DMS153 (cell line): ENCODE measurements around the gene SPACA6.

ENCODE experiments used
- DNase-seq: peaks from one replicate; lab custom pipeline; 2025; lab: John Stamatoyannopoulos, UW

SPACA6 gene

DNA sequence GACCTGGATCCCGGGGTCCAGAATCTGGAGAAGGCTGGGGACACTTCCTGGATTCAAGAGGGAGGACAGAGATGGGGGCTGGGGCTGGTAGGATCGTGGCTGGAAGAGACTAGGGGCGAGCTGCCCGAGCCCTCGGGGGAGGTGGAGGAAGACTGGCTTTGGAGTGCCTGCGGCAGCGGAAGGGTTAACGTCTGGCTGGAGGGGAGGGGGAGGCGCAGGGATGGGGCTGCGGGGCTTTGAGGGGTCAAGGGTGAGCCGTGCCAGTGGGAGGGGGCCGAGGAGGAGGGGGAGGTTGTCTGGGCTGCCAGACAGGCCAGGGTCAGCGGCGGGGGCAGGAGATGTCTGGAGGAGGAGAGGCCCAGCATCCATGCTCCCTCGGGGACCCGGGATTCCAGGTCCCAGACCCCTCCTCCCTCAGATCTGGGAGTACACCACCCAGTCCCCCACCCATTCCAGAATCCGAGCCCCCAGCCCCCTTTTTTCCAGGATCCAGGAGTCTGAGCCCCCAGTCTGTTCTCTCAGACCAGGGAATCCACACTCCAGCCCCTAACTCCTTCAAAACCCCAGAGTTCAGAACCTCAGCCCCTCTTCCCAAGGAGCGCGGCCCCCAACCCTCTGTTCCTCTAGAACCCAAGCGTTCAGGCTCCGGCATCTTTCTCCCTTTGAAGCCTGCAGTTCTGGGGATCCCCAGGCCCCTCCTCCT, 3.2 kb upstream of the SPACA6 start:
- DNase-seq: no peak

DNA sequence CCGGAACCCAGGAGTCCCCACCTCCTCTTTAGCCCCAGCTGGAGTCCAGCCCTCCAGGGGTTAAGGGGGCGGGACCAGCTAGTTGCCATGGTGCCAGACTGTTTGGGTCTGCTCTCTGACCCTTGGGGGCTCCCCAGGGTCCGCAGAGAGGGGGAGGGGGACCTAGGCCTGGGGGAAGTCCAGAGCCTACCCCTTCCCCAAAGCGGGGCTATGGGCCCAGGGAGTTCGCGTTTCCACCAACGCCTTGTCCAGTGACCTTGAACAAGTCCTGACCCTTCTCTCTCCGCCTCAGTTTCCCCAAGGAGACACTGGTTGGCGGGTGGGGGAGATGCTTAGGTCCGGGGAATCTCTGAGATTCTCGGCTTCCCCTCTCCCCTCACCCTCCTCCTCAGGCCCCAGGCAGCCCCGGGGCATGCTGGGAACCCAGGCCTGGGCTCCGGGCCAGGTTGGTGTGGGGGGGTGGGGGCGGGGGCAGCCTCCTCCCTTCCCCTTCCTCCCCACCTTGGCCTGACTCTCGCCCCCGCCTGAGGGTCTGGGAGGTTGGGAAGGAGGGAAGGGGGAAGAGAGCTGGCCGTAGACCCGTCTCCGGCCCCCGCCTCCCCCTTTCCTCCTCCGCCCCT, 2.6 kb upstream of the SPACA6 start:
- DNase-seq: peak; percentile 35

DNA sequence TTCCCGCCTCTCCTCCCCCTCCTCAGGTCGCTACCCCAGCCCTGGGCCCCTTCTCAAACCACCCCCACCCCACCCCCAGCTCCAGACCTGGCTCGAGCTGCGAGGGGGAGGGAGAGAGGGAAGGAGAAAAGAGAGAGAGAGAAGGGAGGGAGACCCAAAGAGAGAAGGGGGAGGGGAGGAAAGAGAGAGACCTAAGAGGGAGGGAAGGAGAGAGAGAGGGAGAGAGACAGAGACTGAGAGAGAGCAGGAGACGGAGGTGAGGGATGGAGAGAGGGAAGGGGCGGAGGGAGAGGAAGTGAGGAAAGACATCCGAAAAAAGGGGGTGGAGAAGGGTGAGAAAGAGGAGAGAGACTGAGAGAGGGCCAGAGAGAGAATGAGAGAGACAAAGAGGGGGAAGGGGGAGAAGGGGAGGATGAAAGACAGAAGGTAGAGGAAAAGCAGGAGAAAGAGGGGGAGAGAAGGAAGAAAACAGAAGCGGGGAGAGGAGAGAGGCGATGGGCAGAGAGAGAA, 2.0 kb upstream of the SPACA6 start:
- DNase-seq: peak; percentile 2

DNA sequence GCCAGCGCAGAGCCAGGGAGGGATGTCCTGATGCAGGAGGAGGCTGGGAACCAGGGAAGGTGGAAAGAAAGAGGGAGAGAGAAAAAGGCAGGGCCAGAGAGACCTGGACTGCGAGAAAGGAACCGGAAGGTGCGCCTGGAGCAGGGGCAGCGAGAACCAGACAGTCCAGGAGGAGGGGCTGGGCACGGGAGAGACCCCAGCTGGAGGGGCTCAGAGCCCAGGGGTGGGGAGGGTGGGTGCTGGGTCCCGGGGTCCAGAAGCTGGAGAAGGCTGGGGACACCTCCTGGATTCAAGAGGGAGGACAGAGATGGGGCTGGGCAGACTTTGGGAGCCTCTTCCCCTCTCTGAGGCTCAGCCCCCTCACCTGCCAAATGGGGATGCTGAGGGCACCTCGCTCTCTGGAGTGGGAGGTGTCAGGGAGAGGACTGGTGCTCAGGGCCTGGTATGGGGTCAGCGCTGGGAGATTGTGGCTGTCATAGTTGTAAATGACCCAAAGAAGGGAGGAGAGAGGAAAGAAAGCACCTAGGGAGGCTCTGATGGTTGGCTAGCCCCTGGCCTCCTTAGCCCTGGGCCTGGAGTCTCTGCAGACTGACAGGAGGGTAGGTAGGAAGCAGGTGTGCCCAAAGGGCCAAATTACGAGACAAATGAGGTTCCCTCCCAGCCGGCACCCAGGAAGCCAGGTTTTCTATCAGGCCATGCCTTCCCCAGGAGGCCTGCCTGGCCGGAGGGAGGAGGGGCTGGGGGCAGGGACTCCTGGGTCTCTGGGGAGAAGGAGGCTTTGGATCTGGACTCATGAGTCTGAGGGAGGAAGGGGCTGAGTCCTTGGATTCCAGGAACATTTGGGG, 1.3 kb upstream of the SPACA6 start:
- no peak for DNase-seq

DNA sequence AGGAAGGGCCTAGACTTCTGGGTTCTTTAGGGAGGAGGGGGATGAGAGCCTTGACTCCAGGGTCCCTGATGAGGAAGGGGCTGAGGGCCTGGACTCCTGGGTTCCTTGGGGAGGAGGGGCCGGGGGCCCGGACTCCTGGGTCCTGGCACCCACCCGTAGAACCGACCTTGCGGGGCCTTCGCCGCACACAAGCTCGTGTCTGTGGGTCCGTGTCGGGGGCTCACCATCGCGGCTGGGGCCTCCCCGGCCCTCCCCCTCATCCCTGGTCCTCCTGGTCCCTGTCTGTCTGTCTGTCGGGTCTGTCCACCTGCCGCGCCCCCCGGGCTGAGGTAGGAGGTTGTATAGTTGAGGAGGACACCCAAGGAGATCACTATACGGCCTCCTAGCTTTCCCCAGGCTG, 662 bp upstream of the SPACA6 start:
- no peak for DNase-seq

DNA sequence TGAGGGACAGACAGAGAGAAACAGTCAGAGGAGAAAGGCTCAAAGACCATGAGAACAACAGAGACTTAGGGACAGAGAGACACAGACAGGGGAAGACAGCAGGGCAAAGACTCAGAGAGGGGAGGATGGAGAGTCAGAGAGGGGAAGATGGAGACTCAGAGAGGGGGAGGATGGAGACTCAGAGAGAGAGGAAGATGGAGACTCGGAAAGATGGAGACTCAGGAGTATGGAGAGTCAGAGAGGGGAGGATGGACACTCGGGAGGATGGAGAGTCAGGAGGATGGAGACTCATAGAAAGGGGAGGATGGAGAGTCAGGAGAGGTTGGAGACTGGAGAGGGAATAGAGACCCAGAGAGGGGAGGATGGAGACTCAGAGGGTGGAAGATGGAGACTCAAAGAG, 689 bp downstream of the SPACA6 start:
- no peak for DNase-seq

DNA sequence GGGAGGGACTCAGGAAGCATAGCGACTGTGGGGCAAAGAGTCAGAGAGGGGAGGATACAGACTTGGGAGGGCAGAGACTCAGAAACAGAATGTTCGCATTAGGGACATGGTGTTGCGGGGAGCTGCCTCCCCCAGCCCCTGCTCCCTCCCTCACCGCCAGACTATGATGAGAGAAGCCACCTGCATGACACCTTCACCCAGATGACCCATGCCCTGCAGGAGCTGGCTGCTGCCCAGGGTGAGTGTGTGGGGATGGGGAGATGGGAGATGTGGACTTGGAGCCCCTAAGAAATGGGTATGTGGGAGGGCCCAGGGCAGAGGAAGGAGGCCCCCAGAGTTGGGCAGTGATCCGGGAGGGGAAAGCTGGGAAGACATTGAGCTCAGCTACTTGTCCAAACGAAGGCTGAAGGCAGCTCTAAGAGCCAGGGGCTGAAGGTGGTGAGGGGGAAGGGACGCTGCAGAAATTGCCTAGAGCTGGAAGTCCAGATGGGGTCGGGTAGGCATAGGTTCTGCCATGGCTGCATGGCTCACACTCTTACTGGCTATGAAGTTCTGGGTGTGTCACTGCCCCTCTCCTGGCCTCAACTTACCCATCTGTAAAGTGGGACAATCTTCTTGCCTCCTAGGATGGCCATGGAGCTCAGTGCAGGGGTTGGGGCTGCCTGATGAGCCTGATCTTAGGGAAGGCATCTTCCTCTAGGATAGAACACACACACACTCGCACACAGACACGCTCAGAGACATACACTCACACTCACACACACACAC, 1.4 kb downstream of the SPACA6 start:
- no peak for DNase-seq

DNA sequence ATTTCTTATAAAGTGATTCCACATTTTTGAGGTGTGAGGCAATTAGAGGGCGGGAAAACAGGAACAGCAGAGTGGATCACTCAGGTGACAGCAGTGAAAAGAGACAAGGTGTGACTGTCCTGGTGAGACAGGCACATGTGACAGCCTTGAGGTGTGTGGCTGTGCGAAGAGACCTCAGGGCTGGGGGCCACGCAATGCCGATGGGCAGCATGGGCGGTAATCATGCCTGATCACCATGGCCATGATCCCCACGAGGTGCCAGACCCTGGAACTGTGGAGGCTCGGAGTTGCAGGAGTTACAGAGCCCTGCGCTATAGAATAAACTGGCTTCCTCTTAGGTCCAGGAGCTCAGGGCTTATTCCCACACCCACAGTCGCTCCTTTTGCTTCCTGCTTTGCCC, 2.0 kb downstream of the SPACA6 start:
- no peak for DNase-seq

DNA sequence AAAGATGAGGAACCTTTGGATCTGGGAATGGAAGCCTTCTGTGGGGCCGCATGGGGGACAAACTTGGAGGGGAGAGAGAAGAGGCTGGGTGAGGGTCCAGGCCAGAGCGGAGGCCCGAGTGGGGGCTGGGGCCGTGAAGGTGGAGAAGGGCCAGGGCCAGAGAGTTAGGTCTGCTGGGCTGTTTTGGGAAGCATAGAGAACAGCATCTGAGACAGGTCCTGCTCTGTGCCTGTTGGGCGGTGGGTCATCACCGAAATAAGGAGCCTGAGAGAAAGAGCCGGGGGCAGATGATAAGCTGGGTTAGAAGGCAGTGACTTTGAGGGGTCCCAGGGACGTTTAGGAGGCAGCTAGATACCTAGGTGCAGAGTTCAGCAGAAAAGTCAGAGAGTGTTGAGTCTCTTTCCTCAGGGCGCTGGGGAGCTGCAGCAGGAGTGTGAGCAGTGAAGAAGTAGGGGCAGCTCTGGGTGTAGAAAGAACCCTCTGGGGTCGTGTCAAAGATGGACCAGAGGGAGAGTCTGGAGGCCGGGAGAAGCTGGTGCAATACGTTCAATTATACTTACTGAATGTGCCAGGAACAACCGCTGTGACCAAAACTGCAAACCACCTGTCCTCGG, 2.7 kb downstream of the SPACA6 start:
- DNase-seq: no peak

DNA sequence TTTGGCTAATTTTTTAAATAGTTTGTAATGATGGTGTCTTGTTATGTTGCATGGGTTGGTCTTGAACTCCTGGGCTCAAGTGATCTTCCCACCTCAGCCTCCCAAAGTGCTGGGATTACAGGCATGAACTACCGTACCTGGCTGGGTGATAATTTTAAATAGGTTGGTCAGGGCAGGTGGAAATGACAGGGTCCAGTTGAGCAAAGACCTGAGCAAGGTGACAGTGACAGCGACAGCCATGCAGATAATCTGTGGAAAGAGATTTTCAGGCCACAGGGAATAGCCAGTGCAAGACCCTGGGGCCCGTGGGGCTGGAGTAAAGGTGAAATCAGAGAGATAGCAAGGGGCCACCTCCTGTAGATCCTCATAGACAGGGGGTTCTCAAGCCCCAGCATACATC, 3.5 kb downstream of the SPACA6 start:
- DNase-seq: no peak

DNA sequence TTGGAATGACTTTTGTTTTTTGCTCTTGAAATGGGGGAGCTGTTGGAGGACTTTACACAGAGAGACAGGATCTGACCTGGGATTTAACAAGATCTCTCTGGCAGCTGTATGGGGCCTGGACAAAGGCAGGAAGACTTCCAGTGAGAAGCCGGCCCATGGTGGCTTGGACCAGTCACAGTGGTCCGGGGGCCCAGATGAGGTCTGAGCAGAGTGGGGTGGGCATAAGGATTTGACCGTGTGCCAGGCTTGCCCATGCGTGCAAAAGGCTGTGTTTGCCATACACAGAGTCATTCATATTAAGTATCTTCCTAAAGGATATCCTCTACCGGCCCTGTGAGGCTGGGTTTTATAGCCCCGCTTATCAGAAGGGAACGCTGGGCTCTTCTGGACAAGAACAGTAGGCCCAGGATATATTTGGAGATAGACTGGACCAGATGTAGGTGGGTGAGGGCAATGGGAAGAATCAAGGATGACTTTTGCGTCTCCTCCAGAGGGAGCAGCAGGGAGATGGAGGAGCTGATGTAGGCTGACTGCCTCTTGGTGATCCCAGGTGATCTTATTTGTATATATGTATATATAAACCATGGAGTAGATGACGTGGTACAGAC, 4.1 kb downstream of the SPACA6 start:
- no peak for DNase-seq

DNA sequence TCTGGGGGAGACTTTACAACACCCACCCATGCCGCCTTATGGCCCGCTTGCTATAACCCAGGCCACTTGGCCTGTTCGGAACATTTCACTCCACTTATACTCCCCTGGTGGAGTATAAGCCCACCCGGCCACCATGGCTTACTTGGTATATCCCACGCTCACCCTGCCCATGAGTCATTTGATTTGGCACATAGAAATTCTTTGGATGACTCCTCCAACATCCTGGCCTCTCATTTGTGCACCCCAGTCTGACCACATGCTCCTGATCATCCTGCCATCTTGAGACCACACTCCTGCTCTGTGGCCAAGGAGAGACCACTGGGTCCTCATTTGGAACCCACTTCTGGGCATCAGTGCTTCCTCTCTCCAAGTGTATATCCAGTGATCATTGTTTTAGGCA, 5.2 kb downstream of the SPACA6 start:
- no peak for DNase-seq

DNA sequence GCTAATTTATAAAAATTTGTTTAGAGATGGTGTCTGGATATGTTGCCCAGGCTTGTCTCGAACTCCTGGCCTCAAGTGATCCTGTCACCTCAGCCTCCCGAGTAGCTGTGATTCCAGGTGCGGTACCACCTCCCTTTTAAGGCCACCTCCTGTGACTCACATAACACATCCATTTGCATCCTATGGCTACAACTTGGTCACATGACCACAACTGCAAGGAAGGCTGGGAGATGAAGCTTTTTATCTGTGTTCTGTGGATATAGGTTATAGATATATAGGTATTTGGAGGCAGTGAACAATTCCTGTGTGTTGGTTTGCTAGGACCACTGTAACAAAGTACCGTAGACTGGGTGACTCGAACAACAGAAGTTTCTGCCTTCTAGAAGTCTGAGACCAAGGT, 6.0 kb downstream of the SPACA6 start:
- no peak for DNase-seq

DNA sequence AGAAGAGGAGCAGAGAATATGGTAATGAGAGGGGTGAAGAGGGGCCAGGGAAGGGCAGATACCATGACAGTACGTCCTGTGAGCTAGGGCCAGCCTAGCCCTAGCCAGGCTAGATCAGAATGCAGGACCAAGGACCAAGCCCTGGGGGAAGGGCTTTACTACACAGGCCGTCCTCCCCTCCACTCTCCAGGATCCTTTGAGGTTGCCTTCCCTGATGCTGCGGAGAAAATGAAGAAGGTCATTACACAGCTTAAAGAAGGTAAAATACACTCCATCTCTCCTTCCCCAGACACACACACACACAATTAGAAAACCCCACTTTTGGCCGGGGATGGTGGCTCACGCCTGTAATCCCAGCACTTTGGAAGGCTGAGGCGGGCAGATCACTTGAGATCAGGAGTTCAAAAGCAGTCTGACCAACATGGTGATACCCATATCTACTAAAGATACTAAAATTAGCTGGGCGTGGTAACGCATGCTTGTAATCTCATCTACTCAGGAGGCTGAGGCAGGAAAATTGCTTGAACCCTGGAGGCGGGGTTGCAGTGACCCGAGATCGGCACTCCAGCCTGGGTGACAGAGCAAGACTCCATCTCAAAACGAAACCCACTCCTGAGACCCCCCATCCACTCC, 8.5 kb downstream of the SPACA6 start:
- DNase-seq: no peak

DNA sequence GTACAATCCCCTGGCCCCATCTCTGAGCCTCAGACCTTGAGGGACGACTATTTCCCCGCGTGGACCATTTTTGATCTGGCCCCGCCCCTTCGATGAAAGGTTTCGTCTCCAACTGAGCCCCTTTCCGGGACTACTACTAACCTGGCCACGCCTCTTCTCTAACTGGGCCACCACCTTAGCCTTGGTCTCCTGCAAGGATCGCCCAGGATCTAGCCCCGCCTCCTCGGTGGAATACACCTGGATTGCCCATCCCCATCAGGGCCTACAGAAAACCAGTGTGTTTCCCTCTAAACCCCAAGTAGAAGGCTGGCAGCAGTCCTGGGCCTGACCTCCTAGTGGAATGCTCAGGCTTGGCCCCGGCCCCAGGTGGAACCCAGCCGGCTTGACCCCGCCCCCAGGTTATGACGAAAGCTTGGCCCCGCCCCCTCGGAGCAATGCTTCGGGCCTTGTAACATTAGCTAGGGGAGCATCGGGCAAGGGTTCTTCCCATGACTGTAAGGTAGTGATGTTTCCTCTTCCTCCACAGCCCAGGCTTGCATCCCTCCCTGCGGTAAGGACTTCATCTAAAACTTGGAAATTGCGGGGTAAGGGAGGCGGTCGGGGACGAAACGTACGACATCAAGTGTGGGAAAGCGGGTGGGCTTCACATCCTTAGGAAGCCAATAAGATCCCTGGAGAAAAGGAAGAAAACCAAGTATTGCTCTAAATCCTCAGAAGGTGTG, 9.1 kb downstream of the SPACA6 start:
- DNase-seq: peak; percentile 58

DNA sequence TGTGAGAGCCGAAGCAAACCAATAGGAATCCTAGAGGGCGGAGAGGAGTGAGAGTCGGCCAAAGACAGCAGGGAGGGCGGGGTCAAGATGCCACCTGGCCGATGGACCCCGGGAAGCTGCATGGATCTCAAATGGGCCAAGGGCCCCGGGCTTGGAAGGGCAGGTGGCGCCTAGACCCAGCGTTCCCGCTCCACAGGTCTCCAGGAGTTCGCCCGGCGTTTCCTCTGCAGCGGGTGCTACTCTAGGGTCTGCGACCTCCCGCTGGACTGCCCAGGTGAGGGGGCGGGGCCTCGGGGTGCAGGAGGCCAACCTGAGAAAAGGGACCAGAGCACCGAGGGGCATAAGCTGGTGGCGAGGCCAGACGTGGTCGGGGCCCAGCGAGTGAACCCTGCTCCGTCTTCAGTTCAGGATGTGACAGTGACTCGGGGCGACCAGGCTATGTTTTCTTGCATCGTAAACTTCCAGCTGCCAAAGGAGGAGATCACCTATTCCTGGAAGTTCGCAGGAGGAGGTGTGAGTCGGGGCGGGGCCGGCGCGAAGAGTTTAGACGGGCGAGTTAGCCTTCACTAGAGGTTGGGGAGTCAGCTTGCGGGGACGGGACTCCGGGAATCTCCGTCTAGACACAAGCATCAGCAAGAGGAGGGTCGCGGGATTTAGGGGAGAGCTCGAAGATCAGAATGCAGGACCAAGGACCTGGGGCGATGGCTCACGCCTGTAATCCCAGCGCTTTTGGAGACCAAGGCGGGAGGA, 9.9 kb downstream of the SPACA6 start:
- DNase-seq: no peak

DNA sequence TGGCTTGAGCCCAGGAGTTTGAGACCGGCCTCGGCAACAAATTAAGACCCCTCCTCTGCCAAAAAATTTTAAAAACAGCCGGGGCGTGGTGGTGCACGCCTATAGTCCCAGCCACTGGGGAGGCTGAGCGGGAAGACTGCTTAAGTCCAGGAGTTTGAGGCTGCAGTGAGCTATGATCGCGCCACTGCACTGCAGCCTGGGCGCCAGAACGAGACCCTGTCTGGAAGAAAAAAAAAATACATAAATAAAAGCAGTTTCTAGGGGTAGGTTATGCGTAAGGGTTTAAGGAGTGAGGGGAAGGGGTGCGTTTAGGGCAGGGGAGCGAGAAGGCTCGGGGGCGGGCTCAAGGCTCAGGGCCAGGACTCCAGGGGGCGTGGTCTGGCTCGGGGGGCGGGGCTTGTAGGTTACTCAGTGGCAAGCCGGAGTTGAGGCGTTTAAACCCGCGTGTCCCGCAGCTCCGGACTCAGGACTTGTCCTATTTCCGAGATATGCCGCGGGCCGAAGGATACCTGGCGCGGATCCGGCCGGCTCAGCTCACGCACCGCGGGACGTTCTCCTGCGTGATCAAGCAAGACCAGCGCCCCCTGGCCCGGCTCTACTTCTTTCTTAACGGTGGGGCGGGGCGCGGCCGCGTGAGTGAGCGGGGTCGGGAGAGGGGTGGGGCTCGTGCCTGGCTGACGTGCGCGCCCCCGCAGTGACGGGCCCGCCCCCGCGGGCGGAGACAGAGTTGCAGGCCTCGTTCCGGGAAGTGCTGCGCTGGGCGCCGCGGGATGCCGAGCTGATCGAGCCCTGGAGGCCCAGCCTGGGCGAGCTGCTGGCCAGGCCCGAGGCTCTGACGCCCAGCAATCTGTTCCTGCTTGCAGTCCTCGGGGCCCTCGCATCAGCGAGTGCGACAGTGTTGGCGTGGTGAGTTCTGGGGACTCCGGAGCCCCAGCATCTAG, 10.7 kb downstream of the SPACA6 start:
- DNase-seq: peak; percentile 86

DNA sequence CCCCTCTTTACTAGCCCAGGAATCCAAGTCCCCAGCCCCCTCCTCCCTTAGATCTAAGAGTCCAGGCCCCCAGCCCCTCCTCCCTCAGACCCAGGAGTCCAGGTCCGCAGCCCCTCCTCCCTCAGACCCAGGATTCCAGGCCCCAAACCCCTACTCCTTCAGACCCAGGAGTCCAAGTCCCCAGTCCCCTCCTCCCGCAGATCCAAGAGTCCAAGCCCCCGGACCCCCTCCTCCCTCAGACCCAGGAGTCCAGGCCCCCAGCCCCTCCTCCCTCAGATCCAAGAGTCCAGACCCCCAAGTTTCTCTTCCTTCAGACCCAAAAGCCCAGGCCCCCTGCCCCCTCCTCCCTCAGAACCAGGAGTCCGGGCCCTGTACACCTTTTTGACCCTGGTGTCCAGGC, 11.5 kb downstream of the SPACA6 start:
- DNase-seq: no peak
